Measurements from ENCODE around the gene HOXB13. TPM values are rescaled to one million over a fixed set of nuclear protein-coding genes. Genes with fewer than 3 reads are reported as not detected.
A peak's percentile ranks its signal among the peaks of the same experiment; 100 is the strongest.

The HOXB13 gene
- total RNA-seq, 2 donors from 2014 or later: not detected

DNA sequence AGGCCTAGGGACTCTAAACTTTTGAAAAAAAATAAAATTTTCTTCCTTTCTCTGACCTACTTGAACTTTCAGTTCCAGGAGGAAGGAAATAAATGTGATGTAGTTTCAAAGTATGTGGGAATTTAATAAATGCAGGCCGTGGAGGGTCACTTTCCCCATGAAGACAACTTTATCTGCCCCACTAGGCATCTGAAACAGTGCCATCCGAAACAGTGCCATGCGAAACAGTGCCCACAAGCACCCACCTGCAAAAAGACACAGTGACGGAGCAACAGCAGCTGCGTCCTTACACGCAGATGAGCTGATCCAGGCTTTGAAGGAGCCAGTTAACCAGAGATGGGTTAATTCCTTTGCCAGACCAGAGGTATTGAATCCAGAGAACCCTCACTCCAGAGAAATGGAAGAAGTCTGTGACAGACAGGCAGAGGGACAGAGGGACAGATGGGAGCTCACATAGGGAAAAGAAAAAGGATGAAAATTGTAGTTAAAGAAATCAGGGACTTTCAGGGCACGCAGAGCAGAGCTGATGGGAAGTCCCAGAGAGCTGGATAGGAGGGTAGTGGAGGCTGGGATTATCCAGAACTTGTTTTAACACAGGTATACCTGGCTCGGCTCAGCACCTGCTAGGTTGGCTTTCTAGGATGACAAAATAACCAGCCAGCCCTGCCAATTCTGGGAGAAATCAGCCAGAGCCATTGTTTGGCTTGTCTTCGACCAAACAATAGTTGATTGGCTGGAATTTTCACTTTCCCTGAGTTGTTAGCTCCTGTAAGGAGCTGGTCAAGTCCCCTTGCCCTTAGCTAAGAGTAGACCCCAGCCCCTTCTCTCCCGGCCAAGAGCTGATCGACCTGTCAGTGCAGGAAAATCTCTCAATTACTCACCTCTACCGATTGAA lies 17.1 kb upstream of the HOXB13 start:
- Histone ChIP-seq H3K27ac (ENCODE audit: low read depth, low read length) (no peak overlapping the region), H3K27me3 (ENCODE audit: control insufficient read depth, insufficient read depth, low read length, poor library complexity, severe bottlenecking) (peaks cover 100% of the 10 kb centered on the region)
- H3K4me3 Mint-ChIP-seq: no peak overlapping the region

GRCh38 chr17:48740537-48740936 lies 12.0 kb upstream of the HOXB13 start:
- H3K27ac Mint-ChIP-seq: no peak overlapping the region
- no peak overlapping the region for H3K9ac ChIP-seq (ENCODE audit: extremely low read depth, low read length, poor library complexity, severe bottlenecking)
- no peak overlapping the region for H3K4me3 Mint-ChIP-seq
- DNase-seq: no peak
- peaks cover 3% of the 10 kb centered on the region for H3K4me1 ChIP-seq (ENCODE audit: control insufficient read depth, insufficient read depth, low read length)
- no peak overlapping the region for H3K27ac ChIP-seq (ENCODE audit: low read depth, low read length)
- TF ChIP-seq CTCF (conservative IDR thresholded peaks at IDR 0.05): no peak
- H3K9me3 ChIP-seq (ENCODE audit: control insufficient read depth, low read length): peaks cover 11% of the 10 kb centered on the region
- peaks cover 4% of the 10 kb centered on the region for H3K4me1 Mint-ChIP-seq
- no peaks in the 10 kb centered on the region for H3K36me3 ChIP-seq (ENCODE audit: control insufficient read depth, insufficient read depth, low read length)
- H3K27me3 ChIP-seq (ENCODE audit: control insufficient read depth, insufficient read depth, low read length, poor library complexity, severe bottlenecking): peaks cover 100% of the 10 kb centered on the region
- H3K9me3 Mint-ChIP-seq: peaks cover 5% of the 10 kb centered on the region
- no peaks in the 10 kb centered on the region for H3K36me3 Mint-ChIP-seq (ENCODE audit: low read depth)
- H3K4me3 ChIP-seq (ENCODE audit: low read length): no peak overlapping the region
- peaks cover 100% of the 10 kb centered on the region for H3K27me3 Mint-ChIP-seq (ENCODE audit: insufficient read depth)

More for the DNA sequence above, 17.1 kb upstream of the HOXB13 start:
- no peaks in the 10 kb centered on the region for H3K36me3 ChIP-seq (ENCODE audit: control insufficient read depth, insufficient read depth, low read length)
- H3K27me3 Mint-ChIP-seq (ENCODE audit: insufficient read depth): peaks cover 100% of the 10 kb centered on the region
- H3K9me3 ChIP-seq (ENCODE audit: control insufficient read depth, low read length): no peaks in the 10 kb centered on the region
- H3K36me3 Mint-ChIP-seq (ENCODE audit: low read depth): no peaks in the 10 kb centered on the region
- H3K4me1 Mint-ChIP-seq: peaks cover 13% of the 10 kb centered on the region
- no peak overlapping the region for H3K4me3 ChIP-seq (ENCODE audit: low read length)
- H3K4me1 ChIP-seq (ENCODE audit: control insufficient read depth, insufficient read depth, low read length): peaks cover 9% of the 10 kb centered on the region
- WGBS, 2 experiments (ENCODE audit: insufficient coverage in 1 of 2, insufficient read length in 1 of 2): 27 to 33% methylated on average over 9 to 10 of the region's 12 CpGs
- no peak overlapping the region for H3K9ac ChIP-seq (ENCODE audit: extremely low read depth, low read length, poor library complexity, severe bottlenecking)
- peak; percentile 77 for DNase-seq
- TF ChIP-seq CTCF (conservative IDR thresholded peaks at IDR 0.05): no peak
- H3K9me3 Mint-ChIP-seq: no peaks in the 10 kb centered on the region
- H3K27ac Mint-ChIP-seq: no peak overlapping the region

DNA sequence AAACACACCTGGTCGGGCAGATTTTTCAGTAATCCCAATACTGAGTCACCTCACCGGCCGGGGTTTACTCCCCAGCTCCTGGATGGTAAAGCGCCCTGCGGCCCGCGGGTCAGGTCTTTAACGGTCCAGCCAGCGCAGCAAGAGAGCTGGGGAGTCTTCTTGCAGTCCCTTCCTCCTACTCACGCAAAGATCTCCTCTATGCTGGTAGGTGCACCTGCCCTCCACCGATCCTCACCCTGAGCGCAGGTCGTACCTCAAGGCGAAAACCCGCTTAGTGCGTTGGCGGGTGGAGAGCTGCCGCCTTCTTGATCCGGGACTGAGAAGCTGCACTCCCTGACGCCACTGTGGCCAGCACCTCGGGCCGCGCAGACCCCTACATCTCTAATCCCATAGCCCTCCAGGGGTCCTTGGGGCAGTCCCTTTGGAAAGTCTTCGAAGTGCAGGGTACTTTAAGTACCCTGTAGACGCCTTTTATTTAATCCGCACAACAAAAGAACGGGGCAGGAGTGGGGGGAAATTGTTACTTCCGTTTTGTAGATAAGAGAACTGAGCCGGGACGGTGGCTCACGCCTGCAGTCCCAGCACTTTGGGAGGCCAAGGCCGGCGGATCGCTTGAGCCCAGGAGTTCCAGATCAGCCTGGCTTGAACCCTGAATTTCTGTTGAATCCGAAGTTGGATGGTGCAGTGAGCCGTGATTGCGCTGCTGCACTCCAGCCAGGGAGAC lies 10.4 kb upstream of the HOXB13 start:
- H3K27me3 ChIP-seq (ENCODE audit: control insufficient read depth, insufficient read depth, low read length, poor library complexity, severe bottlenecking): peaks cover 100% of the 10 kb centered on the region
- H3K4me1 ChIP-seq (ENCODE audit: control insufficient read depth, insufficient read depth, low read length): peaks cover 3% of the 10 kb centered on the region
- peaks cover 4% of the 10 kb centered on the region for H3K4me1 Mint-ChIP-seq
- peak; percentile 88 for DNase-seq
- H3K27ac ChIP-seq (ENCODE audit: low read depth, low read length): no peak overlapping the region
- no peak overlapping the region for H3K27ac Mint-ChIP-seq
- H3K36me3 ChIP-seq (ENCODE audit: control insufficient read depth, insufficient read depth, low read length): no peaks in the 10 kb centered on the region
- peaks cover 100% of the 10 kb centered on the region for H3K27me3 Mint-ChIP-seq (ENCODE audit: insufficient read depth)
- no peak overlapping the region for H3K4me3 Mint-ChIP-seq
- no peak overlapping the region for H3K4me3 ChIP-seq (ENCODE audit: low read length)
- peaks cover 11% of the 10 kb centered on the region for H3K9me3 ChIP-seq (ENCODE audit: control insufficient read depth, low read length)
- H3K9me3 Mint-ChIP-seq: peaks cover 5% of the 10 kb centered on the region
- no peak for TF ChIP-seq CTCF (conservative IDR thresholded peaks at IDR 0.05)
- WGBS, 2 experiments (ENCODE audit: insufficient coverage in 1 of 2, insufficient read length in 1 of 2): 2 to 3% methylated on average over 24 to 37 of the region's 37 CpGs
- no peaks in the 10 kb centered on the region for H3K36me3 Mint-ChIP-seq (ENCODE audit: low read depth)
- H3K9ac ChIP-seq (ENCODE audit: extremely low read depth, low read length, poor library complexity, severe bottlenecking): no peak overlapping the region

Data from endodermal cell (in vitro differentiated cells).